HG03565 (cell line): Measurements from ENCODE around the gene LMNB1.

ENCODE experiments used
- ATAC-seq: cut with Tn5 transposase; IDR thresholded peaks from one replicate; pipeline ENCODE4 v1.9.1; 2021; ENCODE audit warnings: mild to moderate bottlenecking, moderate library complexity; ENCODE audit not compliant: unreplicated experiment

LMNB1 gene

DNA sequence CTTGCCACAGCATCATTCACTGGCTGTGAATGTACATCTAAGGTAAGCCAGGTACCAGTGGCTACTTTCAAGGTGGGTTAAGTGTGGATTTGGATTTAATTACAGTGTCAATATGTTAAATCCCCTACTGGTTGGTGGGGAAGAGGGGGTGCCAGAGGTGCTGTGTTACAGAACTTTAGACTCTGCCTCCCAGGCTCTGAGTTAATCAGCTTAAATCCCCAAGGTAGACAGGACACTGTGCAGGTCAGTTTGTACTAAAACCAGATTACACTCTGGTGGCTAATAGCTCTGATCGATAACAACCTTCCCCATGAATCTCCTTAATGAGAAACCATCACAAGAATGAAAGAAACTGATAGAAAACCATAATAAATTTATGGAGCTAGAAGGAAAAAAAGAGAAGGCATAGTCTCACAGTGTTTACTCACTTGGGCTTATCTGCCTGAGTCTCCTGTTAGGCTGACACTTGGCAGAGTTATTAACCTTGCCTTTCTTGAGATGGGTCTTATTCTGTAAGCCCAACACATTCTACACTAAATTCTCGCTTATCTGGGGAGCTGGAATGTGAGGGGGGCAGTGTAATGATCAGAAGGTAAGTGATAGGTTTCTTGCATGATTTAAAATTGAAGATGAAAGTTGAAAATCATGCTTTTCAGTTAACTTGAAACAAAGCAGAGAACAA lies 106.8 kb downstream of the LMNB1 start:
- no peak for ATAC-seq

DNA sequence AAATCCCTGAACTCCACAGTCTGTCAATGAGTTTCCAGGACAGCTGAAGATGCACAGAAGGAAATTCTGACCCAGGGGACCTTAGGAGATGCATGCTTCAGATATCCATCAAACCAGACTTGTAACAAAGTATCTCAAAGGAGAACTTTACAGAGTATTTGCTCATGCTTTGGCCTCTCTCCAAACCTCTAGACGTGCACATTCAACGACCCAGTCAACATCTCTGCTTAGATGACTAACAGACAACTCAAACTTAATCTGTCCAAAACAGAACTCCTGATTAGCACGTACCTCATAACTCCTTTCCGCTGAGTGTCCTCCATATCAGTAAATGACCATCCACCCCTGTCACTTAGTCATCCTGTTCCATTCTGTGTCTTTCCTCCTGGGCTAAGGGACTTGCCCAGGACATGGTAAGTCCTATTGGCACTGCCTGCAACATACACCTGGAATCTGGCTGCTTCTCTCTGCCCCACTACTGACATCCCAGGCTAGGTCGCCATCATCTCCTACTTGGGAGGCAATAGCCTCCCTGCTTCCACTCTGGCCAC lies 107.4 kb downstream of the LMNB1 start:
- no peak for ATAC-seq
